ENCODE data around the gene SPATA32.

Gene SPATA32

GRCh38 chr17:45227926-45228762 lies 33.8 kb downstream of the SPATA32 start:
- DNase-seq, result no peak

- no peak for DNase-seq
Observed at GRCh38 chr17:45227101-45227925, 34.6 kb downstream of the SPATA32 start.

GRCh38 chr17:45226576-45226975 lies 35.3 kb downstream of the SPATA32 start:
- DNase-seq, result no peak

- peak; percentile 95 for DNase-seq
Observed at GRCh38 chr17:45225964-45226530, 35.8 kb downstream of the SPATA32 start.

GRCh38 chr17:45225051-45225700 lies 36.7 kb downstream of the SPATA32 start:
- no peak for DNase-seq

- DNase-seq, result no peak
Observed at GRCh38 chr17:45224671-45225050, 37.2 kb downstream of the SPATA32 start.

GRCh38 chr17:45223539-45224528 lies 38.1 kb downstream of the SPATA32 start:
- no peak for DNase-seq

GRCh38 chr17:45222996-45223538 lies 38.8 kb downstream of the SPATA32 start:
- no peak for DNase-seq

GRCh38 chr17:45222289-45222995 lies 39.5 kb downstream of the SPATA32 start:
- no peak for DNase-seq

GRCh38 chr17:45222014-45222288 lies 39.9 kb downstream of the SPATA32 start:
- DNase-seq, result no peak

GRCh38 chr17:45221081-45222013 lies 40.5 kb downstream of the SPATA32 start, which contains the start of gene FMNL1:
Gene FMNL1 (plus strand): TSS chr17:45221885. CDS start chr17:45222125, 240 bp downstream.
- peak; percentile 45 for DNase-seq

GRCh38 chr17:45220079-45220478 lies 41.8 kb downstream of the SPATA32 start:
- no peak for DNase-seq

GRCh38 chr17:45218895-45219661 lies 42.8 kb downstream of the SPATA32 start:
- DNase-seq, result peak; percentile 79

All from KG1 (cell line).